H9 (cell line): ENCODE data around the gene MED22. TPM values are rescaled to one million over a fixed set of nuclear protein-coding genes. Genes with fewer than 3 reads are reported as not detected.

Experiments used
- DNase-seq: peaks from one replicate; pipeline ENCODE4 v3.0.0-alpha.2; 2017
- H2AFZ ChIP-seq: one replicate; pipeline ENCODE4 v1.6.1; 2013; ENCODE audit warnings: mild to moderate bottlenecking, low read length, control low read depth, moderate library complexity
- H2AK5ac ChIP-seq: 2 replicates; pipeline ENCODE4 v1.6.1; 2013; ENCODE audit warnings: low read length, control low read depth, mixed read lengths; ENCODE audit not compliant: insufficient read length
- H2BK120ac ChIP-seq: one replicate; pipeline ENCODE4 v1.6.1; 2013; ENCODE audit warnings: low read depth, mild to moderate bottlenecking, low read length, control low read depth, inconsistent platforms; ENCODE audit not compliant: poor library complexity, severe bottlenecking
- H2BK12ac ChIP-seq: 2 replicates; pipeline ENCODE4 v1.6.1; 2013; ENCODE audit warnings: low read length, control low read depth, mixed read lengths, low read depth; ENCODE audit not compliant: insufficient read length
- H2BK15ac ChIP-seq: 2 replicates; pipeline ENCODE4 v1.6.1; 2013; ENCODE audit warnings: low read depth, low read length, control low read depth
- H2BK20ac ChIP-seq: one replicate; pipeline ENCODE4 v1.6.1; 2013; ENCODE audit warnings: low read depth, mild to moderate bottlenecking, low read length, control low read depth, inconsistent platforms; ENCODE audit not compliant: poor library complexity, severe bottlenecking
- H2BK5ac ChIP-seq: 2 replicates; pipeline ENCODE4 v1.6.1; 2013; ENCODE audit warnings: low read length, control low read depth, mixed read lengths; ENCODE audit not compliant: insufficient read length
- H3K14ac ChIP-seq: 2 replicates; pipeline ENCODE4 v1.6.1; 2013; ENCODE audit warnings: low read length, control low read depth; ENCODE audit not compliant: insufficient read depth
- H3K18ac ChIP-seq: 2 replicates; pipeline ENCODE4 v1.6.1; 2013; ENCODE audit warnings: low read depth, mild to moderate bottlenecking, mixed read lengths, low read length, control low read depth; ENCODE audit not compliant: insufficient read length
- H3K23ac ChIP-seq: 2 replicates; pipeline ENCODE4 v1.6.1; 2013; ENCODE audit warnings: low read length, control low read depth, mixed read lengths, low read depth; ENCODE audit not compliant: insufficient read length
- H3K23me2 ChIP-seq: 2 replicates; pipeline ENCODE4 v1.6.1; 2013; ENCODE audit warnings: low read depth, mild to moderate bottlenecking, mixed read lengths, low read length, control low read depth; ENCODE audit not compliant: insufficient read length, poor library complexity, severe bottlenecking
- H3K27ac ChIP-seq: 2 replicates; pipeline ENCODE4 v1.5.1; 2013; ENCODE audit warnings: low read length, control low read depth, mixed read lengths, low read depth; ENCODE audit not compliant: insufficient read length
- H3K27me3 ChIP-seq: 2 replicates; pipeline ENCODE4 v1.6.1; 2013; ENCODE audit warnings: low read length, control low read depth, inconsistent platforms; ENCODE audit not compliant: insufficient read depth
- H3K4ac ChIP-seq: 2 replicates; pipeline ENCODE4 v1.6.1; 2013; ENCODE audit warnings: low read depth, mild to moderate bottlenecking, control low read depth, inconsistent platforms, low read length, moderate library complexity
- H3K4me1 ChIP-seq: 2 replicates; pipeline ENCODE4 v1.6.1; 2013; ENCODE audit warnings: low read length, control low read depth, inconsistent platforms; ENCODE audit not compliant: insufficient read depth
- H3K4me2 ChIP-seq: 2 replicates; pipeline ENCODE4 v1.6.1; 2013; ENCODE audit warnings: low read length, control low read depth, mixed read lengths; ENCODE audit not compliant: insufficient read length, insufficient read depth
- H3K56ac ChIP-seq: 2 replicates; pipeline ENCODE4 v1.6.1; 2013; ENCODE audit warnings: low read depth, mild to moderate bottlenecking, mixed read lengths, low read length, control low read depth; ENCODE audit not compliant: insufficient read length
- H3K79me1 ChIP-seq: 2 replicates; pipeline ENCODE4 v1.6.1; 2013; ENCODE audit warnings: low read depth, mild to moderate bottlenecking, moderate library complexity, low read length, control low read depth, inconsistent platforms; ENCODE audit not compliant: insufficient read depth, poor library complexity, severe bottlenecking
- H3K79me2 ChIP-seq: 2 replicates; pipeline ENCODE4 v1.6.1; 2013; ENCODE audit warnings: low read length, control low read depth, inconsistent platforms; ENCODE audit not compliant: insufficient read depth
- H3K9ac ChIP-seq: 2 replicates; pipeline ENCODE4 v1.6.1; 2013; ENCODE audit warnings: low read length, control low read depth, mixed read lengths; ENCODE audit not compliant: insufficient read length; ENCODE audit errors: extremely low read depth
- H3K9me3 ChIP-seq: one replicate; pipeline ENCODE4 v1.6.1; 2013; ENCODE audit warnings: low read depth, low read length, inconsistent platforms; ENCODE audit not compliant: control insufficient read depth
- H3T11ph ChIP-seq: one replicate; pipeline ENCODE4 v1.6.1; 2013; ENCODE audit warnings: mild to moderate bottlenecking, low read length, control low read depth, inconsistent platforms
- H4K20me1 ChIP-seq: one replicate; pipeline ENCODE4 v1.6.1; 2013; ENCODE audit not compliant: control insufficient read depth, insufficient read length, insufficient read depth
- H4K5ac ChIP-seq: 2 replicates; pipeline ENCODE4 v1.6.1; 2013; ENCODE audit warnings: low read depth, mild to moderate bottlenecking, mixed read lengths, low read length, control low read depth; ENCODE audit not compliant: insufficient read length
- H4K8ac ChIP-seq: replicated peaks from 2 replicates; pipeline ENCODE4 v1.6.1; 2013; ENCODE audit warnings: low read length, control low read depth, mixed read lengths, low read depth; ENCODE audit not compliant: insufficient read length
- H4K91ac ChIP-seq: 2 replicates; pipeline ENCODE4 v1.6.1; 2013; ENCODE audit warnings: low read depth, mild to moderate bottlenecking, moderate library complexity, mixed read lengths, low read length, control low read depth; ENCODE audit not compliant: insufficient read length
- H3K27ac Mint-ChIP-seq, 3 experiments: 2 replicates in 2 of 3; 3 replicates in 1 of 3; pipeline ENCODE4 v1.8.0; 2020 to 2021; ENCODE audit warnings: mixed read lengths in 3 of 3, mild to moderate bottlenecking in 1 of 3, moderate library complexity in 1 of 3
- H3K27me3 Mint-ChIP-seq: 2 replicates; pipeline ENCODE4 v1.8.0; 2021; ENCODE audit warnings: low read depth, mild to moderate bottlenecking, moderate library complexity, mixed read lengths
- H3K36me3 Mint-ChIP-seq, 3 experiments: 2 replicates in 2 of 3; 3 replicates in 1 of 3; pipeline ENCODE4 v1.8.0; 2020 to 2021; ENCODE audit warnings: low read depth in 3 of 3, mixed read lengths in 3 of 3; ENCODE audit not compliant: insufficient read depth in 1 of 3
- H3K4me1 Mint-ChIP-seq, 2 experiments: 2 replicates each; pipeline ENCODE4 v1.8.0; 2020; ENCODE audit warnings: mixed read lengths in 2 of 2
- H3K4me3 Mint-ChIP-seq, 2 experiments: 2 replicates in 1 of 2; 3 replicates in 1 of 2; pipeline ENCODE4 v1.8.0; 2020 to 2021; ENCODE audit warnings: mild to moderate bottlenecking in 2 of 2, mixed read lengths in 2 of 2, moderate library complexity in 1 of 2
- H3K9me3 Mint-ChIP-seq, 2 experiments: 2 replicates in 1 of 2; 3 replicates in 1 of 2; pipeline ENCODE4 v1.8.0; 2020; ENCODE audit warnings: mild to moderate bottlenecking in 2 of 2, mixed read lengths in 2 of 2, moderate library complexity in 1 of 2
- CTCF ChIP-seq: fragments of 200-600 bp; sonication (generic); conservative IDR thresholded peaks from 3 replicates; pipeline ENCODE4 v1.8.0; 2021; ENCODE audit warnings: antibody characterized with exemption, mild to moderate bottlenecking
- WGBS: extraction: QIAGEN DNeasy Blood & Tissue Kit; methylation state at CpG from one replicate; pipeline ENCODE4 v1.1.7; 2013; ENCODE audit warnings: missing lambda C conversion rate, low lambda C conversion rate, mixed read lengths; ENCODE audit not compliant: insufficient read length; ENCODE audit errors: extremely low coverage; 5-methylcytosine and 5-hydroxymethylcytosine counted together
- total RNA-seq: library from RNA; stranded (reverse); gene quantifications from 2 replicates; pipeline ENCODE4 v1.2.1, GENCODE V29; 2021

Gene MED22
- total RNA-seq, 1 experiment from 2014 or later: 60.1 TPM

GRCh38 chr9:133304158-133304470 is 43.8 kb downstream of the MED22 start:
- no peak overlapping the region for H3K23ac ChIP-seq
- H2BK12ac ChIP-seq: no peak overlapping the region
- no CpG with 5 or more reads among the region's 13 CpGs for WGBS
- no peaks in the 10 kb centered on the region for H3K79me2 ChIP-seq
- H3T11ph ChIP-seq: no peak overlapping the region
- no peak overlapping the region for H3K27ac ChIP-seq
- Mint-ChIP-seq H3K27ac (no peak overlapping the region; a peak in 1 of 7 replicates), H3K9me3 (peaks cover 1 to 5% of the 10 kb centered on the region in 2 experiments), H3K27me3 (peaks cover 44% of the 10 kb centered on the region), H3K36me3 (peaks cover under 1% of the 10 kb centered on the region in 3 experiments; a peak in 1 of 7 replicates), H3K4me1 (peaks cover 0 to 3% of the 10 kb centered on the region in 2 experiments; a peak in 1 of 4 replicates), H3K4me3 (no peak overlapping the region)
- no peak overlapping the region for H3K4me2 ChIP-seq
- no peak overlapping the region for H2BK5ac ChIP-seq
- no peak overlapping the region for H3K14ac ChIP-seq
- H2AFZ ChIP-seq: no peak overlapping the region
- no peak overlapping the region for H3K18ac ChIP-seq
- no peak overlapping the region for H4K5ac ChIP-seq
- H3K23me2 ChIP-seq: no peaks in the 10 kb centered on the region
- H2BK120ac ChIP-seq: no peak overlapping the region
- H2BK15ac ChIP-seq: no peak overlapping the region
- H3K4ac ChIP-seq: no peak overlapping the region
- no peak overlapping the region for H4K8ac ChIP-seq
- DNase-seq: no peak
- H3K9me3 ChIP-seq: no peaks in the 10 kb centered on the region
- H2AK5ac ChIP-seq: no peak overlapping the region
- no peak overlapping the region for H3K56ac ChIP-seq
- no peak overlapping the region for H4K91ac ChIP-seq
- H2BK20ac ChIP-seq: no peak overlapping the region
- H3K79me1 ChIP-seq: no peaks in the 10 kb centered on the region
- H4K20me1 ChIP-seq: no peaks in the 10 kb centered on the region
- H3K4me1 ChIP-seq: no peaks in the 10 kb centered on the region
- no peaks in the 10 kb centered on the region for H3K27me3 ChIP-seq
- no peak for TF ChIP-seq CTCF
- H3K9ac ChIP-seq: no peak overlapping the region
